GM23338 (cell line): ENCODE measurements around the gene MALRD1. TPM values are rescaled to one million over a fixed set of nuclear protein-coding genes. Genes with fewer than 3 reads are reported as not detected.

ENCODE experiments used
- ATAC-seq: fragments of 200-7000 bp; cut with Tn5 transposase; 3 replicates; pipeline ENCODE4 v1.9.1; 2020
- DNase-seq: peaks from one replicate; pipeline ENCODE4 v3.0.0-alpha.2; 2015; ENCODE audit warnings: low spot score
- H2AFZ ChIP-seq: fragments of 200-600 bp; sonication (generic); 2 replicates; pipeline ENCODE4 v1.8.0; 2016; ENCODE audit warnings: antibody characterized with exemption, mild to moderate bottlenecking, moderate library complexity
- H3F3A ChIP-seq: fragments of 200-600 bp; sonication (generic); replicated peaks from 2 replicates; pipeline ENCODE4 v1.8.0; 2017; ENCODE audit warnings: antibody characterized with exemption, mixed run types, low read depth
- H3K27ac ChIP-seq: fragments of 200-600 bp; sonication (generic); 2 replicates; pipeline ENCODE4 v1.6.1; 2016; ENCODE audit warnings: low read depth
- H3K27me3 ChIP-seq: fragments of 200-600 bp; sonication (generic); 2 replicates; pipeline ENCODE4 v1.8.0; 2016; ENCODE audit warnings: mild to moderate bottlenecking, mixed run types, moderate library complexity; ENCODE audit not compliant: insufficient read depth
- H3K36me3 ChIP-seq: fragments of 200-600 bp; sonication (generic); 2 replicates; pipeline ENCODE4 v1.8.0; 2016; ENCODE audit warnings: mild to moderate bottlenecking; ENCODE audit not compliant: insufficient read depth
- H3K4me1 ChIP-seq: fragments of 200-600 bp; sonication (generic); 2 replicates; pipeline ENCODE4 v1.8.0; 2016; ENCODE audit warnings: mild to moderate bottlenecking, moderate library complexity; ENCODE audit not compliant: insufficient read depth
- H3K4me2 ChIP-seq: fragments of 200-600 bp; sonication (generic); 2 replicates; pipeline ENCODE4 v1.7.1; 2017; ENCODE audit warnings: mixed run types
- H3K4me3 ChIP-seq: fragments of 200-600 bp; sonication (generic); 2 replicates; pipeline ENCODE4 v1.6.1; 2016; ENCODE audit warnings: mixed run types
- H3K79me2 ChIP-seq: fragments of 200-600 bp; sonication (generic); replicated peaks from 2 replicates; pipeline ENCODE4 v1.8.0; 2017; ENCODE audit warnings: mild to moderate bottlenecking; ENCODE audit not compliant: insufficient read depth
- H3K9me2 ChIP-seq: fragments of 200-600 bp; sonication (generic); 2 replicates; pipeline ENCODE4 v1.8.0; 2017; ENCODE audit not compliant: insufficient read depth
- H4K20me1 ChIP-seq: fragments of 200-600 bp; sonication (generic); replicated peaks from 2 replicates; pipeline ENCODE4 v1.8.0; 2017; ENCODE audit warnings: mild to moderate bottlenecking; ENCODE audit not compliant: insufficient read depth
- H3K27ac Mint-ChIP-seq: 2 replicates; pipeline ENCODE4 v1.8.0; 2020; ENCODE audit warnings: inconsistent platforms, mild to moderate bottlenecking, moderate library complexity, mixed read lengths
- H3K27me3 Mint-ChIP-seq: 3 replicates; pipeline ENCODE4 v1.8.0; 2022; ENCODE audit warnings: low read depth, mild to moderate bottlenecking, moderate library complexity, mixed read lengths, inconsistent platforms; ENCODE audit not compliant: insufficient read depth, poor library complexity
- H3K36me3 Mint-ChIP-seq: 3 replicates; pipeline ENCODE4 v1.8.0; 2021; ENCODE audit warnings: low read depth, mild to moderate bottlenecking, inconsistent platforms, moderate library complexity, mixed read lengths
- H3K4me1 Mint-ChIP-seq: 3 replicates; pipeline ENCODE4 v1.8.0; 2020; ENCODE audit warnings: mild to moderate bottlenecking, inconsistent platforms, mixed read lengths
- H3K4me3 Mint-ChIP-seq: 3 replicates; pipeline ENCODE4 v1.8.0; 2021; ENCODE audit warnings: moderate library complexity, mild to moderate bottlenecking, inconsistent platforms, mixed read lengths
- H3K9me3 Mint-ChIP-seq: 3 replicates; pipeline ENCODE4 v1.8.0; 2020; ENCODE audit warnings: moderate library complexity, mild to moderate bottlenecking, inconsistent platforms, mixed read lengths
- CREB1 ChIP-seq: fragments of 250-450 bp; sonication (Bioruptor Pico); IDR thresholded peaks from 2 replicates; pipeline ENCODE4 v1.5.0; 2020; ENCODE audit warnings: low read depth, mild to moderate bottlenecking, moderate library complexity
- ETS1 ChIP-seq: IDR thresholded peaks from 2 replicates; pipeline ENCODE4 v1.6.1; 2016; ENCODE audit warnings: antibody characterized with exemption
- EZH2 ChIP-seq: fragments of 200-600 bp; sonication (generic); IDR thresholded peaks from one replicate; pipeline ENCODE4 v1.8.0; 2017; ENCODE audit warnings: antibody characterized with exemption, mild to moderate bottlenecking, low read depth; ENCODE audit not compliant: unreplicated experiment
- EZH2phosphoT487 ChIP-seq: fragments of 200-600 bp; sonication (generic); IDR thresholded peaks from one replicate; pipeline ENCODE4 v1.8.1; 2018; ENCODE audit warnings: antibody characterized with exemption; ENCODE audit not compliant: unreplicated experiment
- JUNB ChIP-seq: IDR thresholded peaks from one replicate; pipeline ENCODE4 v1.6.1; 2016; ENCODE audit warnings: antibody characterized with exemption; ENCODE audit not compliant: unreplicated experiment
- POLR2AphosphoS5 ChIP-seq: IDR thresholded peaks from 2 replicates; pipeline ENCODE4 v1.6.1; 2016; ENCODE audit warnings: antibody characterized with exemption, low read depth
- REST ChIP-seq: IDR thresholded peaks from one replicate; pipeline ENCODE4 v1.6.1; 2018; ENCODE audit warnings: antibody characterized with exemption; ENCODE audit not compliant: unreplicated experiment
- STAT1 ChIP-seq: IDR thresholded peaks from one replicate; pipeline ENCODE4 v1.6.1; 2016; ENCODE audit warnings: antibody characterized with exemption; ENCODE audit not compliant: unreplicated experiment
- ZNF331 ChIP-seq: fragments of 250-450 bp; sonication (Bioruptor Pico); IDR thresholded peaks from 2 replicates; pipeline ENCODE4 v1.5.0; 2020; ENCODE audit warnings: low read depth, mild to moderate bottlenecking, moderate library complexity
- ZNF462 ChIP-seq: fragments of 250-450 bp; sonication (Bioruptor Pico); IDR thresholded peaks from 2 replicates; pipeline ENCODE4 v1.5.0; 2020; ENCODE audit warnings: mild to moderate bottlenecking, moderate library complexity
- polyA plus RNA-seq: library from polyadenylated mRNA; unstranded; fragments of >200 nt; fragmentation: Nextera tagmentation; extraction: Ambion mirVana; gene quantifications from 2 replicates; pipeline ENCODE4 v1.2.1, GENCODE V29; 2016
- total RNA-seq: library from RNA; depleted of rRNA; stranded (reverse); fragments of >200 nt; shearing (Covaris generic); gene quantifications from 2 replicates; pipeline ENCODE4 v1.2.3, GENCODE V29; 2014

The MALRD1 gene
- total and polyA plus RNA-seq, 2 experiments from 2014 or later = 0.42 to 1.9 TPM

GRCh38 chr10:19606968-19607367 lies 558.4 kb downstream of the MALRD1 start:
- Mint-ChIP-seq H3K27ac (no peak overlapping the region; the same call in 1 of the 2 replicates), H3K9me3 (no peaks in the 10 kb centered on the region), H3K36me3 (no peaks in the 10 kb centered on the region), H3K27me3 (no peaks in the 10 kb centered on the region), H3K4me1 (no peaks in the 10 kb centered on the region), H3K4me3 (no peak overlapping the region)
- Histone ChIP-seq H3K27me3 (no peaks in the 10 kb centered on the region), H3K9me2 (no peaks in the 10 kb centered on the region), H3K79me2 (no peaks in the 10 kb centered on the region), H3K4me1 (no peaks in the 10 kb centered on the region), H3K27ac (no peak overlapping the region), H3K4me3 (no peak overlapping the region), H3F3A (no peaks in the 10 kb centered on the region), H3K4me2 (no peak overlapping the region), H2AFZ (no peak overlapping the region), H4K20me1 (no peaks in the 10 kb centered on the region), H3K36me3 (no peaks in the 10 kb centered on the region)
- ATAC-seq (no peak), DNase-seq (no peak)
- TF ChIP-seq POLR2AphosphoS5 = no peak
- TF ChIP-seq JUNB = no peak

GRCh38 chr10:19611775-19612174 lies 563.2 kb downstream of the MALRD1 start:
- Histone ChIP-seq H3K4me3 (no peak overlapping the region), H3K4me2 (no peak overlapping the region), H3K36me3 (no peaks in the 10 kb centered on the region), H2AFZ (no peak overlapping the region), H3K79me2 (no peaks in the 10 kb centered on the region), H3K27ac (no peak overlapping the region), H3K9me2 (no peaks in the 10 kb centered on the region), H4K20me1 (no peaks in the 10 kb centered on the region), H3K27me3 (no peaks in the 10 kb centered on the region), H3F3A (no peaks in the 10 kb centered on the region), H3K4me1 (no peaks in the 10 kb centered on the region)
- H3K36me3 Mint-ChIP-seq = no peaks in the 10 kb centered on the region
- 0 out of 3 replicates have a peak, but pooled peaks cover 4% of the 10 kb centered on the region for H3K9me3 Mint-ChIP-seq
- no peak overlapping the region; the same call in 1 of the 2 replicates for H3K27ac Mint-ChIP-seq
- DNase-seq (no peak), ATAC-seq (no peak)
- no peak overlapping the region for H3K4me3 Mint-ChIP-seq
- no peaks in the 10 kb centered on the region for H3K27me3 Mint-ChIP-seq
- no peaks in the 10 kb centered on the region for H3K4me1 Mint-ChIP-seq
- TF ChIP-seq EZH2 = no peak
- no peak for TF ChIP-seq STAT1
- no peak for TF ChIP-seq REST
- no peak for TF ChIP-seq ZNF331 (CRISPR knock-in tag)
- TF ChIP-seq ZNF462 (CRISPR knock-in tag) = no peak
- no peak for TF ChIP-seq ETS1
- no peak for TF ChIP-seq CREB1 (CRISPR knock-in tag)
- no peak for TF ChIP-seq JUNB
- TF ChIP-seq POLR2AphosphoS5 = no peak
- TF ChIP-seq EZH2phosphoT487 = no peak
